ENCODE measurements around the gene TMEM233.

Gene TMEM233

GRCh38 chr12:119678459-119678858 lies 84.9 kb downstream of the TMEM233 start:
- Histone ChIP-seq H3K9me3 (ENCODE audit: insufficient read depth, low read length, severe bottlenecking) (no peaks in the 10 kb centered on the region), H3K4me3 (ENCODE audit: low read depth in 1 of 2, low read length in 2 of 2) (no peak overlapping the region), H3K4me2 (ENCODE audit: insufficient read depth, low read length) (no peak overlapping the region), H4K20me1 (ENCODE audit: insufficient read depth, low read length) (peaks cover 12% of the 10 kb centered on the region), H3K27me3 (ENCODE audit: insufficient read depth, low read length, poor library complexity) (no peaks in the 10 kb centered on the region), H3K36me3 (ENCODE audit: insufficient read depth, low read length) (peaks cover 85% of the 10 kb centered on the region), H3K9ac (ENCODE audit: low read depth, low read length) (no peak overlapping the region), H2AFZ (ENCODE audit: low read depth, low read length) (no peak overlapping the region), H3K79me2 (ENCODE audit: insufficient read depth, low read length) (no peaks in the 10 kb centered on the region), H3K27ac (ENCODE audit: low read length) (no peak overlapping the region), H3K4me1 (ENCODE audit: insufficient read depth, low read length) (no peaks in the 10 kb centered on the region)
- no peak for TF ChIP-seq EZH2 (IDR thresholded peaks at IDR 0.05; ENCODE audit: borderline replicate concordance, low read depth, low read length, severe bottlenecking)
- no peak for TF ChIP-seq CTCF (IDR thresholded peaks at IDR 0.05; ENCODE audit: borderline replicate concordance, extremely low read depth, low read length, poor library complexity, severe bottlenecking)
- ATAC-seq (ENCODE audit: insufficient read depth, low read depth) (no peak), DNase-seq (no peak)

- Histone ChIP-seq H3K36me3 (ENCODE audit: insufficient read depth, low read length) (peaks cover 78% of the 10 kb centered on the region), H3K27ac (ENCODE audit: low read length) (no peak overlapping the region), H3K4me3 (ENCODE audit: low read depth in 1 of 2, low read length in 2 of 2) (no peak overlapping the region), H3K9me3 (ENCODE audit: insufficient read depth, low read length, severe bottlenecking) (no peaks in the 10 kb centered on the region), H2AFZ (ENCODE audit: low read depth, low read length) (no peak overlapping the region), H3K9ac (ENCODE audit: low read depth, low read length) (no peak overlapping the region), H3K79me2 (ENCODE audit: insufficient read depth, low read length) (no peaks in the 10 kb centered on the region), H3K27me3 (ENCODE audit: insufficient read depth, low read length, poor library complexity) (no peaks in the 10 kb centered on the region), H3K4me1 (ENCODE audit: insufficient read depth, low read length) (no peaks in the 10 kb centered on the region), H3K4me2 (ENCODE audit: insufficient read depth, low read length) (no peak overlapping the region), H4K20me1 (ENCODE audit: insufficient read depth, low read length) (peaks cover 9% of the 10 kb centered on the region)
- ATAC-seq (ENCODE audit: insufficient read depth, low read depth) (no peak), DNase-seq (no peak)
- TF ChIP-seq CTCF (IDR thresholded peaks at IDR 0.05; ENCODE audit: borderline replicate concordance, extremely low read depth, low read length, poor library complexity, severe bottlenecking): no peak
- no peak for TF ChIP-seq EZH2 (IDR thresholded peaks at IDR 0.05; ENCODE audit: borderline replicate concordance, low read depth, low read length, severe bottlenecking)
Observed at GRCh38 chr12:119679081-119679480, 85.5 kb downstream of the TMEM233 start.

- Histone ChIP-seq H3K27ac (ENCODE audit: low read length) (no peak overlapping the region), H3K4me3 (ENCODE audit: low read depth in 1 of 2, low read length in 2 of 2) (no peak overlapping the region), H3K79me2 (ENCODE audit: insufficient read depth, low read length) (no peaks in the 10 kb centered on the region), H3K4me2 (ENCODE audit: insufficient read depth, low read length) (no peak overlapping the region), H4K20me1 (ENCODE audit: insufficient read depth, low read length) (peaks cover 9% of the 10 kb centered on the region), H3K9ac (ENCODE audit: low read depth, low read length) (no peak overlapping the region), H3K27me3 (ENCODE audit: insufficient read depth, low read length, poor library complexity) (no peaks in the 10 kb centered on the region), H3K36me3 (ENCODE audit: insufficient read depth, low read length) (peaks cover 74% of the 10 kb centered on the region), H3K9me3 (ENCODE audit: insufficient read depth, low read length, severe bottlenecking) (no peaks in the 10 kb centered on the region), H3K4me1 (ENCODE audit: insufficient read depth, low read length) (no peaks in the 10 kb centered on the region), H2AFZ (ENCODE audit: low read depth, low read length) (no peak overlapping the region)
- no peak for DNase-seq
- TF ChIP-seq EZH2 (IDR thresholded peaks at IDR 0.05; ENCODE audit: borderline replicate concordance, low read depth, low read length, severe bottlenecking) (no peak), CTCF (IDR thresholded peaks at IDR 0.05; ENCODE audit: borderline replicate concordance, extremely low read depth, low read length, poor library complexity, severe bottlenecking) (no peak)
- no peak for ATAC-seq (ENCODE audit: insufficient read depth, low read depth)
Observed at GRCh38 chr12:119679490-119679889, 85.9 kb downstream of the TMEM233 start.

- Histone ChIP-seq H3K4me3 (ENCODE audit: low read depth in 1 of 2, low read length in 2 of 2) (no peak overlapping the region), H3K9ac (ENCODE audit: low read depth, low read length) (no peak overlapping the region), H2AFZ (ENCODE audit: low read depth, low read length) (no peak overlapping the region), H3K9me3 (ENCODE audit: insufficient read depth, low read length, severe bottlenecking) (no peaks in the 10 kb centered on the region), H3K79me2 (ENCODE audit: insufficient read depth, low read length) (no peaks in the 10 kb centered on the region), H3K27me3 (ENCODE audit: insufficient read depth, low read length, poor library complexity) (no peaks in the 10 kb centered on the region), H4K20me1 (ENCODE audit: insufficient read depth, low read length) (peaks cover 9% of the 10 kb centered on the region), H3K4me1 (ENCODE audit: insufficient read depth, low read length) (no peaks in the 10 kb centered on the region), H3K36me3 (ENCODE audit: insufficient read depth, low read length) (peaks cover 66% of the 10 kb centered on the region), H3K4me2 (ENCODE audit: insufficient read depth, low read length) (no peak overlapping the region), H3K27ac (ENCODE audit: low read length) (no peak overlapping the region)
- ATAC-seq (ENCODE audit: insufficient read depth, low read depth): no peak
- DNase-seq: no peak
- TF ChIP-seq CTCF (IDR thresholded peaks at IDR 0.05; ENCODE audit: borderline replicate concordance, extremely low read depth, low read length, poor library complexity, severe bottlenecking) (no peak), EZH2 (IDR thresholded peaks at IDR 0.05; ENCODE audit: borderline replicate concordance, low read depth, low read length, severe bottlenecking) (no peak)
Observed at GRCh38 chr12:119681111-119681510, 87.5 kb downstream of the TMEM233 start.

Data from DND-41 (cell line).